Effector memory CD4-positive, alpha-beta T cell (primary cell): Measurements from ENCODE around the gene PPP4R3A.
A peak's percentile ranks its signal among the peaks of the same experiment; 100 is the strongest.

ENCODE experiments used
- DNase-seq, 3 donors: peaks; one replicate each; pipeline ENCODE4 v3.0.0-alpha.2; 2020
- H3K27ac ChIP-seq: 2 replicates; pipeline ENCODE4 v1.7.0; 2013; ENCODE audit warnings: mild to moderate bottlenecking, low read length, moderate library complexity; ENCODE audit not compliant: insufficient read depth, poor library complexity, severe bottlenecking
- H3K27me3 ChIP-seq: replicated peaks from 2 replicates; pipeline ENCODE4 v1.7.0; 2013; ENCODE audit warnings: mild to moderate bottlenecking, low read length; ENCODE audit not compliant: insufficient read depth, control insufficient read depth, poor library complexity, severe bottlenecking
- H3K36me3 ChIP-seq: 2 replicates; pipeline ENCODE4 v1.7.0; 2013; ENCODE audit warnings: mild to moderate bottlenecking, low read length, moderate library complexity; ENCODE audit not compliant: control insufficient read depth, insufficient read depth
- H3K4me1 ChIP-seq: 2 replicates; pipeline ENCODE4 v1.7.0; 2013; ENCODE audit warnings: low read length, mild to moderate bottlenecking; ENCODE audit not compliant: control insufficient read depth, insufficient read depth, poor library complexity, severe bottlenecking
- H3K4me3 ChIP-seq: 2 replicates; pipeline ENCODE4 v1.7.0; 2013; ENCODE audit warnings: low read length, low read depth, mild to moderate bottlenecking; ENCODE audit not compliant: insufficient read depth, poor library complexity, severe bottlenecking
- H3K9me3 ChIP-seq: 2 replicates; pipeline ENCODE4 v1.7.0; 2013; ENCODE audit warnings: mild to moderate bottlenecking, low read length, moderate library complexity; ENCODE audit not compliant: control insufficient read depth

Gene PPP4R3A

DNA sequence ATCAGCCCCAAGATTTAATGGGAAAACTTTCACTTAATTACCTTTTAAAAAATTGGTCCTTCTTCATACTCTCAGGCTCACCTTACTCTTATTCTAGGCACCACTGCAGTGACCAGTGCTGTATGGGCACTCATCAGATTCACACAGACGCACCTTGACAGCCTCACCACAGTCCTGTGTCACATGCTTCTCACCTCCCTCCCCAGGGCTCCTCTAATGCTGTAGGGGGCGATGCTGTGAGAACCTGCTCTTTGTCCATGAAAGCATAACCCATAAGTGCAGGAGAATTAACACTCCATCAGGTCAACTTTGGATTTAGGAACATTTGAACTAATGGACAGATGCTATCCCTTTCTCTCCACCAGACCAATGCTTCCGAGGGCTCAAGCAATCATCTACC is 13.9 kb upstream of the PPP4R3A start:
- Histone ChIP-seq H3K4me1 (no peaks in the 10 kb centered on the region), H3K4me3 (no peak overlapping the region), H3K27me3 (no peaks in the 10 kb centered on the region), H3K27ac (no peak overlapping the region), H3K9me3 (no peaks in the 10 kb centered on the region), H3K36me3 (no peaks in the 10 kb centered on the region)
- DNase-seq, result no peak

DNA sequence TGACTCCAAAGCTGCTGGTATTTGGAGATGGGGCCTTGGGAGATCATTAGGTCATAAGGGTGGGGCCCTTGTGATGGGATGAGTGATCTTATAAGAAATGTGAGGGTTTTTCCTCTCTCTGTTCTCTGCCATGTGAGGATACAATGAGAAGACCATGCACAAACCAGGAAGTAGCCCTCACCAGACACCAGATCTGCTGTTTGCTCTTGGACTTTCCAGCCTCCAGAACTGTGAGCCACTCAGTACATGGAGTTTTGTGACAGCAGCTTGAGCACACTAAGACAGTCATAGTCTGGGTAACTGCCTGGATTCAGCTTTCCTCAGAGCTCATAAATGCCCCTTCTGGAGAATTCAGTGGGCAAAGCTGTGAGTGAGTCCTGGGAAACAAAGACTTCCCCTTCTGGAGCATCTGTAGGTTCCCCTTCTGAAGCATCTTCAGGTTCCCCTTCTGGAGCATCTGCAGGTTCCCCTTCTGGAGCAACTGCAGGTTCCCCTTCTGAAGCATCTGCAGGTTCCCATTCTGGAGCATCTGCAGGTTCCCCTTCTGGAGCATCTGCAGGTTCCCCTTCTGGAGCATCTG is 11.0 kb upstream of the PPP4R3A start:
- no peaks in the 10 kb centered on the region for H3K9me3 ChIP-seq
- no peak overlapping the region for H3K4me3 ChIP-seq
- no peak overlapping the region for H3K27ac ChIP-seq
- H3K27me3 ChIP-seq, result no peaks in the 10 kb centered on the region
- no peaks in the 10 kb centered on the region for H3K36me3 ChIP-seq
- no peak for DNase-seq
- no peaks in the 10 kb centered on the region for H3K4me1 ChIP-seq

DNA sequence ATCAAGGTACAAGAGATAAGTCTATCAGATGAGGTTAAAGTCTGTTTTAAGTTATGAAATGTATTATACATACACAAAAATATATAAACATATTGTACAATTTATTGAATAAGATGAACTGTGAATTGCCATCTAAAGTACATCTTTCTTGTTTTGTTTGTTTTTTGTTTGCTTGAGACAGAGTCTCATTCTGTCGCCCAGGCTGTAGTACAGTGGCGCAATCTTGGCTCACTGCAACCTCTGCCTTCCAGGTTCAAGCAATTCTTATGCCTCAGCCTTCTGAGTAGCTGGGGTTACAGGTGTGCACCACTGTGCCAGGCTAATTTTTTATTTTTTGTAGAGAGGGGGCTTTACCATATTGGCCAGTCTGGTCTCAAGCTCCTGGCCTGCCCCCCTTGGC is 10.0 kb upstream of the PPP4R3A start:
- Histone ChIP-seq H3K9me3 (no peaks in the 10 kb centered on the region), H3K4me3 (no peak overlapping the region), H3K27ac (no peak overlapping the region), H3K36me3 (no peaks in the 10 kb centered on the region), H3K4me1 (no peaks in the 10 kb centered on the region), H3K27me3 (no peaks in the 10 kb centered on the region)
- no peak for DNase-seq

DNA sequence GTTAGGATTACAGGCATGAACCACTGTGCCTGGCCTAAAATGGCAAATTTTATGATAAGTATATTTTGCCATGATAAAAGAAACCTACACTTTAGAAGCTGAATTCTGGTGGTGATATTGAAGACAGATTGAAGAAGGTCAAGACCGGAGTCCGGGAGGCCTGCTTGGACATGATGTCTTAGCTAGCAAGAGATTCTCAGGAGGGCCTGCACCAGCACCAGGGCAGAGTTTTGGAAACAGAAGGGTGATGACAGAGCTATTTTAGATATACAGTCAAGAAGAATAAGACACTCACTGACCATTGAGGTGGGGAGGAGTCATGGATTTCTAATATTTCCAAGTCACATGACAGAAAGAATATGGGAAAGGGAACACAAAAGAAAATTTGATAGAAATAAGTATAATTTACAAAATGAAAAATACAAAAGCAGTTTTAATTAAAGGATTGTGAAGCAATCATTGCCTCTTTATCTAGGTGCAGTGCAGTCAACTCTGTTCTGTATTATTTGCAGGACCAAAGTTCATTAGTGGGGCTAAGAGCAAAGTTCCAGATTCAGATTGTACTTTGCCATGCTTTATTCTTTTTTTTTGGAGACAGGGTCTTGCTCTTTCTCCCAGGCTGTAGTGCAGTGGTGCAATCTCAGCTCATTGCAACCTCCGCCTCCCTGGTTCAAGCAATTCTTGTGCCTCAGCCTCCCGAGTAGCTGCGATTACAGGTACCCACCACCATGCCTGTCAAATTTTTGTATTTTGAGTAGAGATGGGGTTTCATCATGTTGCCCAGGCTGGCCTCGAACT is 9.3 kb upstream of the PPP4R3A start:
- H3K4me3 ChIP-seq, result no peak overlapping the region
- no peak overlapping the region for H3K27ac ChIP-seq
- no peaks in the 10 kb centered on the region for H3K27me3 ChIP-seq
- no peaks in the 10 kb centered on the region for H3K4me1 ChIP-seq
- DNase-seq, result no peak
- H3K9me3 ChIP-seq, result no peaks in the 10 kb centered on the region
- H3K36me3 ChIP-seq, result no peaks in the 10 kb centered on the region

DNA sequence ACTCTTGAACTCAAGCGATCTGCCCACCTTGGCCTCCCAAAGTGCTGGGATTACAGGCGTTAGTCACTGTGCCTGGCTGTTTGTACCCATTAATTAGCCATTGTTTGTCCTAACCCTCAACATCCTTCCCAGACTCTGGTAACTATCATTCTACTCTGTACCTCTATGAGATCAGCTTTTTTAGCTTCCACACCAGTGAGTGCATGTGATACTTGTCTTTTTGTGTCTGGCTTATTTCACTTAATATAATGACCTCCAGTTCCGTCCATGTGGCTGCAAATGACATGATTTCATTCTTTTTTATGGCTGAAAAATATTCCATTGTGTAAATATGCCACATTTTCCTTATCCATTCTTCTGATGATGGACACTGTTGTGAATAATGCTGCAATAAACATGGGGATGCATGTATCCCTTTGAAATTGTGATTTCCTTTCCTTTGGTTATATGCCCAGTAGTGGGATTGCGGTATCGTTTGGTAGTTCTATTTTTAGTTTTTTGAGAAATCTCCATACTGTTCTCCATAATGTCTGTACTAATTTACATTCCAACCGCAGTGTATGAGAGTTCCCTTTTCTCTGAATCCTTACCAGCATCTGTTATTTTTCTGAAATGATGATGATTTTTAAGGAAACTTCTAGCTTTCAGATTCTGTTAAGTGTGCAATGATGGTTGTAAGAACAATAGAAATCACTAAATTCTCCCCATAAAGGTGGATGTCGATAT is 6.7 kb upstream of the PPP4R3A start:
- H3K4me3 ChIP-seq, result no peak overlapping the region
- no peak overlapping the region for H3K27ac ChIP-seq
- H3K27me3 ChIP-seq, result no peaks in the 10 kb centered on the region
- DNase-seq, result no peak
- no peaks in the 10 kb centered on the region for H3K9me3 ChIP-seq
- H3K36me3 ChIP-seq, result no peaks in the 10 kb centered on the region
- no peaks in the 10 kb centered on the region for H3K4me1 ChIP-seq

DNA sequence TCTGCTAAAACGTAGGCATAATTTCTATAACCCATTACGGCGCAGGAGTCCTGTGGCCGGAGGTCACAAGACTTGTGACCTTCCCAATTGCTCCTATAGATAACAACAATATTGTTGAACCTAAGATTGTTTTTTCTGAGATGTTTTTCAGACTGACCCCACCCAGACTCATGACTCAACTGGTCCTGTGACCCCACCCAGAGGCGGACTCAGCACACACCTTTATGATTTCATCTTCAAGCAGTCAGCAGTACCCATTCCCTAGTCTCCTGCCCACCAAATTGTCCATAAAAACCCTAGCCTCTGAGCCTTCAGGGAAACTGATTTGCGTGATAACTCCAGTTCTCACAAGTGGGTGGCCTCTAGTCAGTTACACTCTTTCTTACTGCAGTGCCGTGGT is 5.9 kb upstream of the PPP4R3A start:
- no peak for DNase-seq
- Histone ChIP-seq H3K4me1 (no peaks in the 10 kb centered on the region), H3K27me3 (no peaks in the 10 kb centered on the region), H3K9me3 (no peaks in the 10 kb centered on the region), H3K4me3 (no peak overlapping the region), H3K36me3 (no peaks in the 10 kb centered on the region), H3K27ac (no peak overlapping the region)

DNA sequence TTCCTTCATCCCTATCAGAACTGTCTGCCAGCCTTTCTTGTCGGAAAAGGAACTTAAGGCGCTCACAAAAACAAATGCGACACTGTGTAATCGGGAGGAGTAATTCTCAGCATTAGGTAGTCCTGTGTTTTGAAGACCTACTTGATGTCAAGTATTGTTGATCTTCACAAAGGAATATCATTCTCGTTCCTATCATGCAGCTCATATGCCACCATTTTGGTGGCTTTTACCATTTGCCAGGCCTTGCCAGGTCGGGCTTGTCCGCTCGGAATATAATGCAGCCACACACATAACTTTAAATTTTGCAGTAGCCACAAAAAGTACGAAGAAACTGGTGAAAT is 903 bp upstream of the PPP4R3A start:
- Histone ChIP-seq H3K4me3 (peak overlapping the region; percentile 95), H3K36me3 (no peaks in the 10 kb centered on the region), H3K4me1 (peaks cover 10% of the 10 kb centered on the region), H3K27ac (peak overlapping the region; percentile 98), H3K27me3 (no peaks in the 10 kb centered on the region), H3K9me3 (no peaks in the 10 kb centered on the region)
- DNase-seq, result no peak

DNA sequence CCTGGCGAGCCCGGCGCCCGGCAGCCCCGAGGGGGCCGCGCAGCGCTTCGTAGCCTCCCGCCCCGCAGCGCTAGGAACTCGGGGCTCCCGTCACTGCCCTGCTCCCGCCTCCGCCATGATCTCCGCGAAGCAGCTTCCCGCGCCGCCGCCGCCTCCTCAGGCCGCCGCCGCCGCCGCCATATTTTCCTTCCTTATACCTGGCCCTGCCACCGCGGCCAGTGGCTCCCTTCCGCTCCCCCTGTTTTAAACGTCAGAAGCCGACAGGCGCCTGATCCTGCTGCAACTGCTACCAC is 286 bp downstream of the PPP4R3A start:
- Histone ChIP-seq H3K27ac (peak overlapping the region; percentile 98), H3K4me3 (peak overlapping the region; percentile 95), H3K36me3 (no peaks in the 10 kb centered on the region), H3K9me3 (no peaks in the 10 kb centered on the region), H3K4me1 (peaks cover 13% of the 10 kb centered on the region), H3K27me3 (no peaks in the 10 kb centered on the region)
- DNase-seq, result no peak

DNA sequence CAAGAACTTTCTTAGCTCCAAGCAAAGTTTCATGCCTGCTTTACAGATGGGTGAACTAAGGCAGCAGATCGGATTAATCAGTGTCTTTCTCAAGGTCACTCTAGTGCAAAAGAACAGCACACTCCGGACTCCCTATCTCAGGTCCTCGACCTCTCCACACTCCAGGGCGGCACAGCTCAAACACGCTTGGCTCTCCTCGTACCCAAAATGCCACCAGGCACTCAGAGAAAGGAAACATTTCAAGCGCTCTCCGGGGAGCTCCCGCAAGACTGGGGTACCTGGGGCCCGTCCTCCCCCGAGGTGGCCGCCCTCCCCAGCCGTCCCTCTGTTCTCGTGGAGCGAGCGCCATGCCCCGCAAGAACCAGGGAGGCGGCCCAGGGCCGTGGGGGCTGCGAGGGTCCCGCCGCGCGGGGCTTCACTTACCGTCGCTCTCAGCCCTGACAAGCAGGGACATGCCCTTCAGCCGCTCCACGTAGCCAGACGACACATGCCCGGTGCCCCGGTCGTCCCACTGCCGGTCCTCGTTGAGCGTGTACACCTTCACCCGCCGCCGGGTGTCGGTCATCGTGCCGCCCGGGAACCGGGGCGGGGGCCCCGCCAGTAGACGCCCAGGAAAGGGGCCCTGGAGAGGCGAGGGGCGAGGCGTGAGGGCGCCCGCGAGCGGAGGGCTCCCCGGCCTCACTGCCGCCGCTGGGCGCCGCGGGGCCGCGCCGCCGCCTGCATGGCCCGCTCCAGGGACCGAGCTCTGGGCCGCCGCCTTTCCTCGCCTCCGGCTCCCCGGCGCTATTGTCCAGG is 830 bp downstream of the PPP4R3A start:
- peak overlapping the region; percentile 98 for H3K27ac ChIP-seq
- peak; percentile 10 to 16 (median 15) for DNase-seq
- H3K4me1 ChIP-seq, result peaks cover 13% of the 10 kb centered on the region
- no peaks in the 10 kb centered on the region for H3K27me3 ChIP-seq
- no peaks in the 10 kb centered on the region for H3K36me3 ChIP-seq
- no peaks in the 10 kb centered on the region for H3K9me3 ChIP-seq
- H3K4me3 ChIP-seq, result peak overlapping the region; percentile 95

DNA sequence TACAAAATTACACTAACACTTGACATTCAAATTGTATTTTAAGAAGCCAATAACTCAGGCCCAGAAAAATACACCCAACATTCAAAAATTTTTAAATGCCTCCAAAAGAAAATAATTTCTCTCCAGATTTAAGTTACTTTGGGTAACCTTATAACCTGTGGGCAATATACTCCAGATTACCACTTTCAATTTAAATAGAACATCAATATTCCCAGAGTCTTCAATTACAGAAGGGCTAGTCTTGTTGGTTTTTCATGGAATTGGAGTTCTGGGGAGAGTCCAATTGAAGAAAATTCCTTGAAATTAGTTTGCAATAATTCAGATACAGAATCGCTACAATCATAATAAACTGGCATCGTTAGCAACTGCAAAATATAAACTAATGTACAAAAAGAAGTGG is 2.0 kb downstream of the PPP4R3A start:
- peaks cover 13% of the 10 kb centered on the region for H3K4me1 ChIP-seq
- no peak for DNase-seq
- no peaks in the 10 kb centered on the region for H3K9me3 ChIP-seq
- H3K27ac ChIP-seq, result peak overlapping the region; percentile 98
- peak overlapping the region; percentile 95 for H3K4me3 ChIP-seq
- no peaks in the 10 kb centered on the region for H3K27me3 ChIP-seq
- H3K36me3 ChIP-seq, result peaks cover 10% of the 10 kb centered on the region
